GM15510 (cell line): ENCODE measurements around the gene HOMER1.

Experiments
- POLR2A ChIP-seq: IDR thresholded peaks from 3 replicates; pipeline ENCODE4 v1.6.1; 2011; ENCODE audit warnings: borderline replicate concordance; ENCODE audit not compliant: insufficient read length; ENCODE audit errors: extremely low read depth

Gene HOMER1

GRCh38 chr5:79481574-79481973 is 32.4 kb downstream of the HOMER1 start:
- TF ChIP-seq POLR2A: no peak

GRCh38 chr5:79480991-79481390 is 32.9 kb downstream of the HOMER1 start:
- no peak for TF ChIP-seq POLR2A

- TF ChIP-seq POLR2A: no peak
Observed at GRCh38 chr5:79475152-79475466, 38.8 kb downstream of the HOMER1 start.

GRCh38 chr5:79474367-79475151 is 39.4 kb downstream of the HOMER1 start:
- no peak for TF ChIP-seq POLR2A

- TF ChIP-seq POLR2A: no peak
Observed at GRCh38 chr5:79471556-79471955, 42.4 kb downstream of the HOMER1 start.

- TF ChIP-seq POLR2A: no peak
Observed at GRCh38 chr5:79464695-79465332, 49.1 kb downstream of the HOMER1 start.

GRCh38 chr5:79464278-79464677 is 49.7 kb downstream of the HOMER1 start:
- no peak for TF ChIP-seq POLR2A

GRCh38 chr5:79459626-79460025 is 54.3 kb downstream of the HOMER1 start:
- no peak for TF ChIP-seq POLR2A

GRCh38 chr5:79456890-79457583 is 56.9 kb downstream of the HOMER1 start:
- no peak for TF ChIP-seq POLR2A

- TF ChIP-seq POLR2A: no peak
Observed at GRCh38 chr5:79456400-79456799, 57.5 kb downstream of the HOMER1 start.

- TF ChIP-seq POLR2A: no peak
Observed at GRCh38 chr5:79454043-79454442, 59.9 kb downstream of the HOMER1 start.

GRCh38 chr5:79448336-79448735 is 65.6 kb downstream of the HOMER1 start:
- no peak for TF ChIP-seq POLR2A

- TF ChIP-seq POLR2A: no peak
Observed at GRCh38 chr5:79436821-79437220, 77.1 kb downstream of the HOMER1 start.

GRCh38 chr5:79436224-79436623 is 77.7 kb downstream of the HOMER1 start:
- no peak for TF ChIP-seq POLR2A

- no peak for TF ChIP-seq POLR2A
Observed at GRCh38 chr5:79430196-79430595, 83.7 kb downstream of the HOMER1 start.

GRCh38 chr5:79423296-79423695 is 90.6 kb downstream of the HOMER1 start:
- TF ChIP-seq POLR2A: no peak
